Heart left ventricle (tissue), 16 donors: ENCODE data around the gene RNF4. TPM values are rescaled to one million over a fixed set of nuclear protein-coding genes. Genes with fewer than 3 reads are reported as not detected.
A peak's percentile ranks its signal among the peaks of the same experiment; 100 is the strongest.

Experiments
- ATAC-seq, 4 donors: fragments of 200-7000 bp; cut with Tn5 transposase; one replicate each; pipeline ENCODE4 v1.9.1; 2020 to 2022; ENCODE audit warnings: moderate library complexity in 4 of 4, mild to moderate bottlenecking in 3 of 4, moderate number of reproducible peaks in 1 of 4
- DNase-seq, 5 donors: peaks; one replicate each; pipeline ENCODE4 v3.0.0-alpha.2; 2020
- H3K27ac ChIP-seq, 12 donors: fragments of 200-600 bp; sonication (generic) in 4 of 12; one replicate each; pipeline versions ENCODE4 v1.5.0 to v1.8.0; 2016 to 2022; ENCODE audit warnings: mild to moderate bottlenecking in 2 of 12
- H3K27me3 ChIP-seq, 9 donors: fragments of 200-600 bp; sonication (generic) in 2 of 9; one replicate each; pipeline versions ENCODE4 v1.5.1 to v1.8.0; 2016 to 2022; ENCODE audit warnings: mild to moderate bottlenecking in 3 of 9
- H3K36me3 ChIP-seq, 9 donors: fragments of 200-600 bp; sonication (generic) in 2 of 9; one replicate each; pipeline versions ENCODE4 v1.5.0 to v1.8.0; 2018 to 2022; ENCODE audit warnings: mild to moderate bottlenecking in 2 of 9
- H3K4me1 ChIP-seq, 12 donors: fragments of 200-600 bp; sonication (generic) in 4 of 12; one replicate each; pipeline versions ENCODE4 v1.5.0 to v1.8.0; 2016 to 2022; ENCODE audit warnings: mild to moderate bottlenecking in 3 of 12
- H3K4me3 ChIP-seq, 12 donors: fragments of 200-600 bp; sonication (generic) in 4 of 12; one replicate each; pipeline versions ENCODE4 v1.5.0 to v1.8.0; 2017 to 2022; ENCODE audit warnings: mild to moderate bottlenecking in 9 of 12, moderate library complexity in 4 of 12
- H3K9me3 ChIP-seq, 12 donors: fragments of 200-600 bp; sonication (generic) in 4 of 12; one replicate each; pipeline versions ENCODE4 v1.5.0 to v1.8.0; 2016 to 2022; ENCODE audit warnings: mild to moderate bottlenecking in 1 of 12
- CTCF ChIP-seq, 12 donors: fragments of 200-600 bp; sonication (generic) in 4 of 12; IDR thresholded peaks; one replicate each; pipeline versions ENCODE4 v1.5.0 to v1.8.0; 2018 to 2022; ENCODE audit warnings: antibody characterized with exemption in 12 of 12, mild to moderate bottlenecking in 5 of 12
- POLR2A ChIP-seq, 2 donors: fragments of 450-650 bp; IDR thresholded peaks; one replicate each; pipeline ENCODE4 v1.6.1; 2017; ENCODE audit warnings: antibody characterized with exemption in 2 of 2, mild to moderate bottlenecking in 2 of 2, moderate library complexity in 2 of 2
- WGBS, 4 donors: extraction: QIAGEN DNeasy Blood & Tissue Kit in 2 of 4; methylation state at CpG; one replicate each; pipeline versions ENCODE4 v1.1.5 to v1.1.7; 2013 to 2018; 5-methylcytosine and 5-hydroxymethylcytosine counted together
- intact Hi-C, 10 donors: fragments of 100-400 bp; cut with DNase I; formaldehyde crosslinking; loops; one replicate each; pipeline versions ENCODE4 v1.11.1 to v1.14.2; 2022
- polyA plus RNA-seq, 2 donors: library from polyadenylated mRNA; stranded (reverse); fragments of 200-250 nt; gene quantifications; one replicate each; pipeline ENCODE4 v1.2.3, GENCODE V29; 2013
- total RNA-seq, 9 donors: library from RNA; depleted of rRNA in 2 of 9; stranded (reverse); fragments of >200 nt in 2 of 9; fragmentation: NEBNext Ultra II Directional in 3 of 9; extraction: Animal tissue kit (Norgen Biotek cat#: 25700) in 3 of 9; gene quantifications; one replicate each; pipeline versions ENCODE4 v1.1.0 to v1.2.4, GENCODE V29; 2016 to 2023
- donor health status: ischemic (EF 13 %, LVEDD 7.1; RV severe dilation, severe dysfunction).
- donor health status: healthy with polysubstance abuse.
- donor health status: DM: no; HTN: yes; CAD: no.
- donor health status: DM: no; HTN: no; CAD: no.
- donor health status: ischemic (EF 25% LVEDD 6.9; RV normal size, moderate dysfunction).
- donor health status: ischemic (EF 25% LVEDD 5.7; RV mildly dilated, moderate dysfunction).
- donor health status: healthy.
- donor health status: DM: yes; HTN: yes; CAD: no.
- donor health status: ischemic (EF 35%, LVEDD 5.7; RV mildly dilated, moderate dysfunction).
- donor health status: nonischemic (EF 11% LVEDD 7.7; RV severe dilation, severe dysfunction).
- donor health status: DM: yes; HTN: yes; CAD: no.
- donor health status: PGD.
- donor health status: ischemic (EF 29% LVEDD 5.4; RV normal size, mild dysfunction).
- donor health status: nonischemic (EF 23%, LVEDD 6.1; RV moderate dilation, normal function).

Gene RNF4
- total and polyA plus RNA-seq, 11 donors, result 10.6 to 45.7 (median 30.8) TPM

- TF ChIP-seq CTCF (IDR thresholded peaks at IDR 0.05), result no peak
- TF ChIP-seq POLR2A (IDR thresholded peaks at IDR 0.05), result no peak
- no peaks in the 10 kb centered on the region for H3K9me3 ChIP-seq
- H3K36me3 ChIP-seq, result peaks cover 0 to 48% (median 36%) of the 10 kb centered on the region in 9 donors
- ATAC-seq, result no peak
- H3K4me3 ChIP-seq, result no peak overlapping the region
- intact Hi-C loops, result no loop called here
- H3K27me3 ChIP-seq, result no peaks in the 10 kb centered on the region
- no peak for DNase-seq
- WGBS, 4 donors, result 89 to 93% (median 91%) methylated on average over 18 to 20 of the region's 20 CpGs
- H3K4me1 ChIP-seq, result peaks cover 0 to 75% (median 42%) of the 10 kb centered on the region in 12 donors
- peak overlapping the region in 5 of 12 donors; percentile 11 to 51 (median 41) for H3K27ac ChIP-seq
Measured at GRCh38 chr4:2489081-2489805, 20.3 kb downstream of the RNF4 start.

- TF ChIP-seq CTCF (IDR thresholded peaks at IDR 0.05), result no peak
- TF ChIP-seq POLR2A (IDR thresholded peaks at IDR 0.05), result no peak
- peak overlapping the region in 5 of 12 donors; percentile 11 to 51 (median 47) for H3K27ac ChIP-seq
- ATAC-seq, result peak in 1 of 4 donors; percentile 32
- WGBS, 4 donors, result 64 to 71% (median 68%) methylated on average over 9 of the region's 9 CpGs
- H3K9me3 ChIP-seq, result no peaks in the 10 kb centered on the region
- no peak overlapping the region for H3K4me3 ChIP-seq
- H3K4me1 ChIP-seq, result peaks cover 4 to 75% (median 41%) of the 10 kb centered on the region in 12 donors
- no peaks in the 10 kb centered on the region for H3K27me3 ChIP-seq
- intact Hi-C loops, result no loop called here
- H3K36me3 ChIP-seq, result peaks cover 0 to 55% (median 36%) of the 10 kb centered on the region in 9 donors
- DNase-seq, result no peak
Measured at GRCh38 chr4:2489841-2490552, 21.1 kb downstream of the RNF4 start.

- DNase-seq (no peak), ATAC-seq (peak in 2 of 4 donors; percentile 22 to 81)
- 63 to 74% (median 66%) methylated on average over 1 of the region's 1 CpG for WGBS, 4 donors
- TF ChIP-seq CTCF (IDR thresholded peaks at IDR 0.05) (no peak), POLR2A (IDR thresholded peaks at IDR 0.05) (no peak)
- no peak overlapping the region for H3K4me3 ChIP-seq
- H3K9me3 ChIP-seq, result no peaks in the 10 kb centered on the region
- intact Hi-C loops, result no loop called here
- H3K36me3 ChIP-seq, result peaks cover 0 to 77% (median 54%) of the 10 kb centered on the region in 9 donors
- H3K27me3 ChIP-seq, result no peaks in the 10 kb centered on the region
- peaks cover 3 to 67% (median 28%) of the 10 kb centered on the region in 12 donors for H3K4me1 ChIP-seq
- peak overlapping the region in 5 of 12 donors; percentile 15 to 54 (median 28) for H3K27ac ChIP-seq
Measured at GRCh38 chr4:2492970-2493369, 24.1 kb downstream of the RNF4 start.

GRCh38 chr4:2494992-2495391 is 26.1 kb downstream of the RNF4 start:
- Histone ChIP-seq H3K4me3 (no peak overlapping the region), H3K4me1 (peaks cover 3 to 52% (median 20%) of the 10 kb centered on the region in 12 donors), H3K27me3 (no peaks in the 10 kb centered on the region), H3K9me3 (no peaks in the 10 kb centered on the region), H3K36me3 (peaks cover 0 to 96% (median 74%) of the 10 kb centered on the region in 9 donors), H3K27ac (peak overlapping the region in 1 of 12 donors; percentile 41)
- intact Hi-C loops, result no loop called here
- DNase-seq (peak in 1 of 5 donors; percentile 44), ATAC-seq (peak; percentile 21 to 74 (median 62))
- no peak for TF ChIP-seq POLR2A (IDR thresholded peaks at IDR 0.05)
- no peak for TF ChIP-seq CTCF (IDR thresholded peaks at IDR 0.05)
- 39 to 53% (median 42%) methylated on average over 3 of the region's 3 CpGs for WGBS, 4 donors
